NCI-H2196 treated with DMSO at 0.1 percent for 48 hours (cell line): ENCODE results near the gene LGALS4.
"Not testable (repeated sequence)": the region's sequence is repeated elsewhere in the genome, so short reads cannot be mapped to it uniquely, and the experiment has no call there.

Experiments used
- DNase-seq: peaks from one replicate; lab custom pipeline; 2025; ENCODE audit not compliant: unreplicated experiment; lab: John Stamatoyannopoulos, UW

The LGALS4 gene

DNA sequence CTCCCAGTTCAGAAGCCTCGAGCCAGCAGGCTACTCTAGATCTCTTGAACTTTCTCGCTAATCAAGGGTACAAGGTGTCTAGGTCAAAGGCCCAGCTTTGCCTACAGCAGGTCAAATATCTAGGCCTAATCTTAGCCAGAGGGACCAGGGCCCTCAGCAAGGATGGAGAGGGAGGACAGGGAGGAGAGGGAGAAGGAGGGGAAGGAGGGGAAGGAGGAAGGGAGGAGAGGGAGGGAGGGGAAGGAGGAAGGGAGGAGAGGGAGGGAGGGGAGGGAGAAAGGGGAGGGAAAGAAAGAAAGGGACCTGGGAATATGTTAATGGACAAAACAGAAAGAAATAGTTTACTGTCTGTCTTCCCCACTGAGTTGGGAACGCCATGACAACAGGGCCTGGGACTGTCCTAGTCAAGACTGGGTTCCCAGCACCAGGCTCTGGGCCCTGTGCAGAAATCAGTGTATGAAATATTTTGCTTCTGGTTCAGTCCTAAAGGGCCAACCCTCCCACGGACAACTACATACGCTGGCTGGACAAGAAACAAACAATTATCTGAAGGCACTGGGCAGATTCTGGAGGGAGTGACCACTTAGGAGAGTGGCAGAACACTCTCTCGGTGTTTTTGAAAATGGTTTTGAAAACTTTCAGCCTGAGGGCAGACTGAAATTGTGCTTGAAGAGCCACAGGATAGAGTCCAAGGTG lies 14.3 kb upstream of the LGALS4 start:
- no peak for DNase-seq

DNA sequence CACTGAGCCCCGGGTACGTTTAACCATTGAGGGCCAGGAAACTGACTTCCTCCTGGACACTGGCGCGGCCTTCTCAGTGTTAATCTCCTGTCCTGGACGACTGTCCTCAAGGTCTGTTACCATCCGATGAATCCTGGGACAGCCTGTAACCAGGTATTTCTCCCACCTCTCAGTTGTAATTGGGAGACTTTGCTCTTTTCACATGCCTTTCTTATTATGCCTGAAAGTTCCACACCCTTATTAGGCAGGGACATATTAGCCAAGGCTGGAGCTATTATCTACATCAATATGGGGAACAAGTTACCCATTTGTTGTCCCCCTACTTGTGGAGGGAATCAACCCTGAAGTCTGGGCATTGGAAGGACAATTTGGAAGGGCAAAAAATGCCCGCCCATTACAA lies 13.2 kb upstream of the LGALS4 start:
- not testable (repeated sequence) for DNase-seq

DNA sequence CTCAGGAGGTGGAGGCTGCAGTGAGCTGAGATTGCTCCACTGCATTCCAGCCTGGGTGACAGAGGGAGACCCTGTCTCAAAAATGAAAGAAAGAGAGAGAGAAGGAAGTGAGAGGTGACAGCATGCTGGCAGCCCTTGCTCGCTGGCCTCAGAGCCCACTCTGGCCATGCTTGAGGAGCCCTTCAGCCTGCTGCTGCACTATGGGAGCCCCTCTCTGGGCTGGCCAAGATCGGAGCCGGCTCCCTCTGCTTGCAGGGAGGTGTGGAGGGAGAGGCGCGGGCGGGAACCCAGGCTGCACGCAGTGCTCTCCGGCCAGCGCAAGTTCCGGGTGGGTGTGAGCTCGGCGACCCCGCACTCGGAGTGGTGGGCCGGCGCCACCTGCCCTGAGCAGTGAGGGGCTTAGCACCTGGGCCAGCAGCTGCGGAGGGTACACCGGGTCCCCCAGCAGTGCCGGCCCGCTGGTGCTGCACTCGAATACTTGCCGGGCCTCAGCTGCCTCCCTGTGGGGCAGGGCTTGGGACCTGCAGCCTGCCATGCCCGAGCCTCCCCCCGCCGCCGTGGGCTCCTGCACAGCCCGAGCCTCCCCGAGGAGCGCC lies 8.6 kb upstream of the LGALS4 start:
- DNase-seq = not testable (repeated sequence)

DNA sequence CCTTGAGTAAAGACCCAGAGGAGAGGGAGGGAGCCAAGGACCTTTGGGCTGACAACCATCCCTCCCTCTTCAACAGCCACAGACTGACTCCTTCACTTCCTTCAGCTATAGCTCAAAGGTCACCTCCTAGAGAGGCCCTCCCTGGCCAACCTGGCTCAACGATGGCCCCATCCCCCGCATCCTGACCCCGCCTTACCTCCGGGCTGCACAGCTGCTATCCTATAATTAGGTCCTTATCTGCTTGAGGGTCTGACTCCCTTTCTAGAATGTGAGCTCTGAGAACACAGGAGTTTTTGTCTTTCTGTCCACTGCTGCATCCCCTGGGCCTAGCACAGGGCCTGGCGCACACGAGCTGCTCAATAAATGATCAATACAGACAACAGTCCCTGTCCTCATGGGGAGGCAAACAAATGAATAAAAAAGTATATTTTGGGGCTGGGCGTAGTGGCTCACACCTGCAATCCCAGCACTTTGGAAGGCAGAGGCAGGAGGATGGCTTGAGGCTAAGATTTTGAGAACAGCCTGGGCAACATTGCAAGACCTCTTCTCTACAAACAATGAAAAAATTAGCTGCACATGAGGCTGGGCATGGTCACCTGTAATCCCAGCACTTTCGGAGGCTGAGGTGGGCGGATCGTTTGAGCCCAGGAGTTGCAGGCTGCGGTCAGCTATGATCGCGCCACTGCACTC lies 6.6 kb upstream of the LGALS4 start:
- DNase-seq = no peak

DNA sequence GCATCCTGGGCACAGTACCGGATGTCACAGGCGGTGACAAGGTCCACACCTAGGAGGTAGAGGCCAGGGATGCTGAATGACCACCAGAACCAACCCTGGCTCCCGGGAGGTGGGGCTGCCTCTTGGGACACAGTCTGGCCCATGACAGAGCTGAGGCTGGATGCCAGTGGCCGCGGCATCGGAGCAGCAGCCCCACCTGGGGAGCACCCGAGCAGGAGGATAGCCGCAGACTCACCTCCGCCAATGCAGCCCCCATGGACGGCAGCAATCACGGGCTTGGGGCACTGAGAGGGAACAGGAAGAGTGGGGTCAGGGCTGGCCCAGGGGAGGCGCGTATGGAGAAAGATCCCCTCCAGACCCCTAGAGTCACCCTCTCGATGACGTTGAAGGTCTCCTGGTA lies 4.3 kb upstream of the LGALS4 start:
- no peak for DNase-seq

DNA sequence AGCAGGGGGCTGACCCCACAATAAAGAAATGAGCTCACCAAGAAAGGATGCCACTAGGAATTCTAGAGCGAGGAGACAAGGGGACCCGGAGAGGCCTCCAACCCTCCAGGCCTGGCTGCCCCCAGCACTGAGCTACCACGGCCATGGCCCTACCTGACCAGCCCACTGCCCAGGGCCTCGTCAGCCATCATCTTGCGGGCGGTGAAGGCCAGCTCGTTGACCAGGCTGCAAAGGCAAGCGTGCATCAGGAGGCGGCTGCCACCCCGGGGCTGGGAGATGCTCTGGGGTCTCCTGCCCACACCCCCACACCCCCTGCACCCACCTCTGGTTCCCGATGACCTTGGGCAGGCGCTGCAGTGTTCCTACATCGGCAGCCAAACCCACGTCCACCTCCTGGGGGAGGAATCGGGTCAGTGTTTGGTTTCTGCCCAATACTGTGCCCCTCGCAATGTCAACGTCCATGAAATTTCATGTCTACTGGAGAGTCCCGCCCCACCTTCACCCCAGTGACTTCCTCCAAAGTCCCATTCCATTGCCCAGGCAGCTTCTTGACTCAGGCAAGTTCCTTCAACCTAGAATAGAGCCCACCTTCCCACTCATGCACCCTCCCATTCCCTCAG lies 3.5 kb upstream of the LGALS4 start:
- DNase-seq = no peak

DNA sequence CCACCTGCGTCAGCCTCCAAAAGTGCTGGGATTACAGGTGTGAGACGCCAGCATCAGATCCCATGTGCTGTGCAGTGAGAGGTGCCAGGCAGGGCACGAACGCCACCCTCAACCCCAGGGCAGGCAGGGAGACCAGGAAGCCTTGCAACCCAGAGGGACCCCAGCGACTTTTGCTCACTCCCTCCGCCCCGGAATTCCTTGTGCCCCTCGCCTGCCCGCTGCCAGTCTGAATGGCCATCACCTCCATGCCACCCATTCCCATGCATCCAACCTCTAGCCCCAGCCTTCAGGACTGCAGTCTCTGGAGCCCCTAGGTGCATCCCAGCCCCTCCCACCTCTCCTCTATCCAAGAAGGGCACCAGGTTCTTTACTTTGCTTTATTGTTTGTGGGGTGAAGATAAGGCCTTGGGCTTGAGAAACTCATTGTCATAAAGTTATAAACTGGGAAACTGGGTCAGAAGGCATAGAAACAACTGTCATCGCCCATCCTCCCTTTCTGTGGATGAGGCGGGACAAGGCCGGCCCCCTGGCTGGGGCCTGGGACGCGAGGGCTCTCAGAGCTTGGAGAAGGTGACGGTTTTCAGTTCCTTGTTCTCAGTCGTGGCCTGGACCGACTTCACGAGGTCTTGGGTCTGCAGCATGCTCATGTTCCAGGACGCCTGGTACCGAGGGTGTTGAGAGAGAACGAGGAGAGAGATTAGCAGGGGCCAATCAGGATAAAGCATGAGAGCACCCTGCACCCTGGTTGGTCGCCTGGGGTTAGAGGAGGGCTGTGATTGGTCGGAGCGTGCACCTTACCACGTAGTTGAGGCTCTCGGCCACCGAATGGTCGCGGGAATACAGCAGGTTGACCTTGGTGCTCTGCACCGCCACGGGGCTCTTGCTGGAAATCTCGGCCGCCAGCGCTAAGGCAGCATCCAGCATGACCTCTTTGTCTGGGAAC lies 2.6 kb upstream of the LGALS4 start:
- no peak for DNase-seq

DNA sequence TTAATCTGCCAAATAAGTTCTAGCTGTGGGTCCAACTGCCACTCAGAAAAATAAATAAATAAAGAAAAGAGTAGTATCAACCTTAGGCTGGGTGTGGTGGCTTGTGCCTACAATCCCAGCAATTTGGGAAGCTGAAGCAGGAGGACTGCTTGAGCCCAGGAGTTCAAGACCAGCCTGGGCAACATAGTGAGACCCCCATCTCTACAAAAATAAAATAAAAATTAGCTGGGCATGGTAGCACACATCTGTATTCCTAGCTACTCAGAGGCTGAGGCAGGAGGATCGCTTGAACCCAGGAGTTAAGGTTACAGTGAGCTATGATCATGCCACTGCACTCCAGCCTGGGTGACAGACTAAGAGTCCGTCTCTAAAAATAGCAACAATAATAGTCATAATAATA lies 1.2 kb upstream of the LGALS4 start:
- DNase-seq = not testable (repeated sequence)

DNA sequence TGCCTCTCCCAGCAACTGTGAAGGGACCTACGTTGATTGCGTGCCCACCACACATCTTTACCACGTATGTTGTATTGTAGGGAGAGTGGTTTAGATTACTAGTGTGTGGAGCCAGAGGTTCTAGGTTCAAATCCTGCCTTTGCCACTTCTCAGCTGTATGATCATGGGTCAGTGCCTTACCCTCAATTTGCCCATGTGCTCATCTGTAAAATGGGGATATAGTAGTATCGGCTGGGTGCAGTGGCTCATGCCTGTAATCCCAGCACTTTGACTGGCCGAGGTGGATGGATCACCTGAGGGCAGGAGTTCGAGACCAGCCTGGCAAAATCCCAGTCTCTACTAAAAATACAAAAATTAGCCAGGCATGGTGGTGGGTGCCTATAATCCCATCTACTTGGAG lies 578 bp upstream of the LGALS4 start:
- no peak for DNase-seq

DNA sequence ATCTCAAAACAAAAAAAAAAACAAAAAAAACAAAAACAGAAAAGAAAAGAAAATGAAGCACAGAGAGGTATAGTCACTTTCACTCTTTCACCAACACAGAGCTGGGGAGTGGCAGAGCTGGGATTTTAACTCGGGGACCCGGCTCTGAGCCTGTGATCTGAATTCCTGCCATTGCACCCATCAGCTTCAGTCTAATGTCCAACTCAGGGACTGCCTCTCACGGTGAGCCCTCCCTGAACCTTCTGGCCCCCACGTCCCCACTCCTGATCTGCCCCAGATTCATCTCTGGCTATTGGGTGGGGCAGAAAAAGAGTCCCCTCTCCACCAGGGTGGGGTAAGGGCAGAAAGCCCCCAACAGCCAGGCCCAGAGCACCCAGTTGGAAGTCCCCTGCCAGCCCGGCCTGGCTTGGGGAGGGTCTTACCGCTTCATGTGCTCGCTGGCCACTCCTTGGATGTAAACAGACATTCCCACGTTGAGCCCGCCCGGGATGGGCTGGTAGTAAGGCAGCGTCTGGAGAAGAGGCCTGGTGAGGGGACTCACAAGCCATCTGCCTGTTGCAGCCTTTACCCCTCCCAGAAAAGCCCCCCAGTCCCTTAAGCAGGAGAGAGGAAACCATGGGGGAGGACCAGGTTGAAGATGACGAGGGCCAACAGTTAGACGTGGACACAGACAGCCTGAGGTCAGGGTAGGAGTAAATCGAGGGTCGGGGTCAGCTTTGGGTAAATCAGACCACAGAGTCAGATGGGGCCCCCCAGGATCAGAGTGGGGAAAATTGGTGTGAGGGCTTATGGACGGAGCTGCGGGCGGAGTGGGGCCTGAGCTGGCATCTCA lies 520 bp downstream of the LGALS4 start:
- no peak for DNase-seq

DNA sequence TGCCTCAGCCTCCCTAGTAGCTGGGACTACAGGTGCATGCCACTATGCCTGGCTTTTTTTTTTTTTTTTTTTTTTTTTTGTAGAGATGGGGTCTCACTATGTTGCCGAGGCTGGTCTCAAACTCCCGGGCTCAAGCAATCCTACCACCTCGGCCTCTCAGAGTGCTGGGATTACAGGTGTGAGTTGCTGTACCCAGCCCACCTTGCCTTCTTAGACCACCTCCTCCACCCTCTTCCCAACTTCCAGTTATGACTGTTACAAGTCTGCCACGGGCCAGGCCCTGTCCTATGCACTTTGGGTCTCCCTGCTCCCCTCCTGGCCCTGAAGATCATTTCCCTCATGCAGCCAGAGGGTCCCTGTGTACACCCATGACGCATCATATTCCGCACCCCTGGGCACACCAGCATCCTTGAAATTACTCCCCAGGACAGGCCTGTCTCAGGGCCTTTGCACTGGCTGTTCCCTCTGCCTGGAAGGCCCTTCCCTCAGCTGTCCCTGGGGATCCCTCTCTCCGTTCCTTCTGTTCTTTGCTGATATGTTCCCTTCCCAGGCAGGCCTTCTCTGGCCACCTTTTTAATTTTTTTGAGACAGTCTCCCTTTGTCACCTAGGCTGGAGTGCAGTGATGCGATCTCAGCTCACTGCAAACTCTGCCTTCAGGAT lies 3.0 kb downstream of the LGALS4 start:
- no peak for DNase-seq

DNA sequence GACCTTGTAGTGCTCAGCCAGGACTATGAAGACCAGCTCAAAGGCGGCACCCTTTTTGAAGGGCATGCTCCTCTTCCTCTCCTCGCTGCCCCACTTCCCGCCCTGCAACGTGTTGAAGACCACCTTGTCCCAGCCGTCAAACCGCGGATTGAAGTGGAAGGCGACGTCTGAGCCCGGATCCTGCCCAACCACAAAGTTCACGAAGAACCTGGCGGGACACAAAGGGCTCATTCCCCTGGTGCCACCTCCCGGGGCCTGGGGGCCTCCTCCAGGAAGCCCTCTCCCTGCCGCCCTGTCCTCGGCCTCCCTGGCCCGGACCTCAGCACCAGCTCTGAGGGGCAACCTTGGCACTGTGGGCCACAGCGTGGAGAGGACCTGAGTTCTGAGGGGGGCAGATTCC lies 4.0 kb downstream of the LGALS4 start:
- DNase-seq = no peak

DNA sequence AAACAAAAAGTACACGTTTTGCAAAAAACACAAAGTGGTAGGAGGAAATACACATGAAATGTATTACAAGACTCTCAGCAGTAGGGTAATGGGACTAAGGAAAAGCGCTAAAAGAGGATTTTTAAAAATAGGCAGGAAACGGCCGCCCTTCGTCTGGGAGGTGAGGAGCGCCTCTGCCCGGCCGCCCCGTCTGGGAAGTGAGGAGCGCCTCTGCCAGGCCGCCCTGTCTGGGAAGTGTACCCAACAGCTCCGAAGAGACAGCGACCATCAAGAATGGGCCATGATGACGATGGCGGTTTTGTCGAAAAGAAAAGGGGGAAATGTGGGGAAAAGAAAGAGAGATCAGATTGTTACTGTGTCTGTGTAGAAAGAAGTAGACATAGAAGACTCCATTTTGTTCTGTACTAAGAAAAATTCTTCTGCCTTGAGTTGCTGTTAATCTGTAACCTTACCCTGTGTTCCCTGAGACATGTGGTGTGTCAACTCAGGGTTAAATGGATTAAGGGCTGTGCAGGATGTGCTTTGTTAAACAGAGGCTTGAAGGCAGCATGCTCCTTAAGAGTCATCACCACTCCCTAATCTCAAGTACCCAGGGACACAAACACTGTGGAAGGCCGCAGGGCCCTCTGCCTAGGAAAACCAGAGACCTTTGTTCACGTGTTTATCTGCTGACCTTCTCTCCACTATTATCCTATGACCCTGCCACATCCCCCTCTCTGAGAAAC lies 5.2 kb downstream of the LGALS4 start:
- not testable (repeated sequence) for DNase-seq

DNA sequence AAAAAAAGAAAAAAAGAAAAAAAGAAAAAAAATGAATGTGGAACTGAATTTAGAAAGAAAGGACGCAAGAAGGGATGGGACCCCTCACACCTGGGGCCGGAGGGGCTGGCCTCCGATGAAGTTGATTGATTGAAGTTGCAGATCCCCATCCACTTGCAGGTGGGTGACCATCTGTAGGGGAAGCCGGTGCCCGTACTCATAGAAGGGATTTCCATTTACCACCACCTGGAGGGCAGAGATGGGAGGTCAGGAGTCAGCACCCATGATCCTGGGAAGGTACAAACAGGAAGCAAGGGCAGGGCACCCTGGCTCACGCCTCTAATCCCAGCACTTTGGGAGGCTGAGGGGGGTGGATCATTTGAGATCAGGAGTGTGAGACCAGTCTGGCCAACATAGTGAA lies 6.4 kb downstream of the LGALS4 start:
- DNase-seq = no peak

DNA sequence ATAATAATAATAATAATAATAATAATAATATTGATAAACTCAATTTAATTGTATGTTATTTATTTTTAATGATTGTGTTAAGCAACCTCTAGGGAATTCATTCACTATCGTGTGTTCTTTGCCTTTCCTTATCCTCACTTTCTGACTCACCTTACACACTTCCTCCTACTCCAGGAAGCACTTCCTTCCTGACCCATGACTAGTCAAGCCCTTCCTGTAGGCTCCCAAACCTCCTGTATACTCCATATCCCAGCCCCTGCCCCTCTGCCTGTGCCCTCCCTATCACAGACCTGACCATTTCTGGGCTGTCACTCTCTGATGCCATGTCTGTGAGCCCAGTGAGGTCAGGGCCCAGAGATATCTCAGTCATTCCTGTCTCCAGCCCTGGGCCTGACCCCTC lies 7.6 kb downstream of the LGALS4 start:
- no peak for DNase-seq

DNA sequence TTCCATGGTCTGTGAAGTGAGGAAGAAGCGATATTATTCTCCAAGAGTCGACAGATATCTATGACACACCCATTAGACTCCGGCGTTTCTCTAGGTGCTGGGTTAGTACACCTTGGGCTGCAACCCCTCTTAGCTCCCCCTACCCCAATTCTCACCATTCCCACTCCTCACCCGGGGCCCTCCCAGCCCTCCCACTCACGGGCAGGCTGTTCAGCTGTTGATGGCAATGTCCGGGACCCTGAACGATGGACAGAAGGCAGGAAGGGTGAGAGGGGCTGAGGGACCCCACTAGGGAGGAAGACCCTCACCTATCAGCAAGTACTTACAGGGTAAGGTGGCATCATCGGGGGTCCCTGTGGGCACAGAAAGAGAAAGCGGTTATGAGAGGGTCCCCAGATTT lies 9.2 kb downstream of the LGALS4 start:
- DNase-seq = no peak

DNA sequence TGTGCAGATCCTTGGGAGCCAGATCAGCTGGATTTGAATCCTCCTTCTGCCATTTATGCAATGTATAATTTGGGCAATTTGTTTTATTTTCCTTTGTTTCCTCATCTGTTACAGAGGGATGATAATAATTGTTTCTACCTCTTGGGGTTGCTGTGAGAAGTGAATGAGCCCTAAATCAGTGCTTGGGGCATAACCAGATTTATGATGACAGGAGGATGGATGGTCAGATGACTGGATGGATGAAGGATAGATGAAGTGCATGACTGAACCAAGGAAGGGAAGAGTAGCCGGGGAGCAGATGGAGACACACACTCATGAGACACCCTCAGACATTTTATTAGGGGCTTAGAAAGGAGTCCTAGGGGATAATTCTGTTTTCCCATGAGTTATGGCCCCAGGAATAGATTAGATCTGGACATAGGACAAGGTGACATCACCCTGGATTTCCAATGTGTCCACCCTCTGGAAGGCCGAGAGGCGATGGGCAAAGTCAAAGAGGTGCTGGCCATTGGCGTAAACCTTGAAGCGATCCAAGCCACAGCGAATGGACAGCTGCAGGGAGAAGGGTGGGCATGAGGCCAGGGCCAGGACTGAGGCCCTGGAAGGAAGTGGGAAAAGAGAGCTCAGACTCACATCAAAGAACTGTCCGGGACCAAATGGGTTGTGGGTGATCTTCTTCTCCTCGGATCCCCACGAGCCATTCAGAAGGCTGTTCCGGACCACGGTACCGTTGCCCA lies 11.2 kb downstream of the LGALS4 start:
- no peak for DNase-seq
